Fibroblast of skin of back (primary cell): Measurements from ENCODE around the gene GRPEL1.
A peak's percentile ranks its signal among the peaks of the same experiment; 100 is the strongest.

Experiments used
- DNase-seq: peaks from one replicate; pipeline ENCODE4 v3.0.0-alpha.2; 2013

The GRPEL1 gene

DNA sequence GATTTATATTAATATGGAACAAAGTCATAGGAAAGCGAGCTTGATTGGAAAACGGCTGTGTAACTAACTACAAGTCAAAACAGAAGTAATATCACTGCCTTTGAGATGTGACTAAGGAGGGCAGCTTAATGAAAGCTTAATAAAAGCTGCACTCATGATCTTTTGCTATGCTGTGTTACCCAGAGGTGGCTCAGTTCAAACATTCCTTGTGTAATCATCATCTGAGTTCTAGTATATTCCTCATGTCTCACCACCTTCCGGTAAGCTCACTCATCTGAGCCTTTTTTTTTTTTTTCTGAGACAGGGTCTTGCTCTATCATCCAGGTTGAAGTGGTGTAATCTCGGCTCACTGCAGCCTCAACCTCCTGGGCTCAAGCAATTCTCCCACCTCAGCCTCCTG is 5.0 kb downstream of the GRPEL1 start:
- no peak for DNase-seq

DNA sequence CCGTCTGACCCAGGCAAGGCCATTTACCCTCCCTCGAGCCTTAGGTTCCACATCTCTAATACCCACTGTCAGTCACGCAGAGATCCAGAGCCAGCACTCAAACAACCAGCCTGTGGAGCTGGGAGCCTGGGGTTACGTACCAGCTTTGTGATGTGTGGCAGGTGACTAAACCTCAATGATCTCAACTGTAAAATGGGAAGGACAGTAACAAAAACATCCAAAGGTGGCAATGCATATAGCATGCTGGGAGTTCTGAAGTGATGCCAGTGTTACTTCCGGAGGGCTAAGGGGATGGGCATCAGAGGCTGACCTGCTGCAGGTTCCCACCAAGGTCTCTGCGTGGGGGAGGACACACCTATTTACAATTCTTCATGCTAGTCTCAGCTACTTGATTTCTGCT is 6.0 kb downstream of the GRPEL1 start:
- no peak for DNase-seq

DNA sequence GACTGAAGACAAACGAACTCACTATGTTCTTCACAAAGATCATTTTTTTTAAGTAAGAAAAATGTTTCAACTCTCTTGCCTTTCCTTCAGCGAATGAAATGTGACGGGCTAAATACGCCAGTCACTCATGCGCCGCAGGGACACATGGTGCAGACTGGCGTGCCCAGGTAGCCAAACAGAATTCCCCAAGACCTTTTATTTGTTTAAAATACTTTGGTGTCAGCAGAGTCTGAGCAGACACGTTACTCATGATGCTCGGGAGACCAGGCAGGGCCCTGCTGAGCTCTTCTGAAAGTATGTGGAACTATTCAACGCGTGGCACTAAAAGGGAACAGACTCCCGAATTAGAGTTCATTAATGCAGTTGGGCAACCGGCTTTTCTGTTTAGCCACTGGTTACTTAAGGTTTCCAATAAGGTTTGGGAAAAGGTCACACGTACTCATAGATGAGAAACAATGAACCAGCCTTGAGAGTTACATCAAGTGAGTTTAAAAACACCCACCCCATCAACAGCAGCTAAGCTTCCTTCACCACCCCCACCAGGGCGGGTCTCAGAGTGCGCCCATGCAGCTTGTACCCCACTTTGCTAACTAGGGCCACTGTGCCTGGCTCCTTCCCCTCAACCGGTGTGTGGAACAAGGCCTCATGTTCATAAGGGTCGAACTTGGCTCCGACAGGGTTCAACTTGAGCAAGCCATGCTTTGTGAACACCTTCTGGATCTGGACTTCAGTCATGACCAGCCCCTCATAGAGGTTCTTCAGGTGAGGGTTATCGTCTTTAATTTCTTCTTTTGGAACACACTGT is 7.3 kb downstream of the GRPEL1 start:
- no peak for DNase-seq

DNA sequence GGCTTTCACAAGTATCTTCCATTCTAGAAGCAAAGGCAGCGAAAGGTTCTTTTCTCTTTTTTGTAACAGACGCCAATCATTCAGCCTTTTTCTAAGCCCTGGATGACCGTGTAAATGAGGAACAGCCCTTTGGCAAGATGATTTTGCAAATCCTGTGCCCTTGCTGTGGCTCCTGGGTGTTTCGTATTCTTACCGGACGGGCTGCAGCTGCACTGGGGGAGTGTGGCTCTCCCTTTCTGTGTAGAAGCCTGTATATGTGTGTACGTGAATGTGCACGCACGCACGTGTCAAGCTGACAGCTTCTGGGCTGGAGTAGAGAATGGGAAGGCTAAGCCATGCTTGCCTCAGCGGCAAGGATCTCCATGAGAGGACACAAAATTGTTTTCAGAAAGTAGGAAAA is 8.2 kb downstream of the GRPEL1 start:
- DNase-seq = no peak

DNA sequence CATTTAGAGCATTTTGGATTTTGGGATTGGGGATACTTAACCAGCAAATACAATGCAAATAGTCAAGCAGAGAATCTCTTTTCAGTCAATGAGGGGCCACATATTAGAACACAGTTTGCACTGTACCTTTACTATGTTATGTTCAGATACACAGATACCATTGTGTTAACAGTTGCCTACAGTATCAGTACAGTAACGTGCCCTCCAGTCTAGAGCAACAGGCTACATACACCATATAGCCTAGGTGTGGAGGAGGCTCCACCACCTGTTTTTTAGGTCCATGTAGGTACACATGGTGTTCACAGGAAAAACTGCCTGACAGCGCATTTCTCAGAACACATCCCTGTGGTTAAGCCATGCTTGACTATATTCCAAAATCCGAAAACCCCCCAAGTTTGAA is 9.1 kb downstream of the GRPEL1 start:
- no peak for DNase-seq

DNA sequence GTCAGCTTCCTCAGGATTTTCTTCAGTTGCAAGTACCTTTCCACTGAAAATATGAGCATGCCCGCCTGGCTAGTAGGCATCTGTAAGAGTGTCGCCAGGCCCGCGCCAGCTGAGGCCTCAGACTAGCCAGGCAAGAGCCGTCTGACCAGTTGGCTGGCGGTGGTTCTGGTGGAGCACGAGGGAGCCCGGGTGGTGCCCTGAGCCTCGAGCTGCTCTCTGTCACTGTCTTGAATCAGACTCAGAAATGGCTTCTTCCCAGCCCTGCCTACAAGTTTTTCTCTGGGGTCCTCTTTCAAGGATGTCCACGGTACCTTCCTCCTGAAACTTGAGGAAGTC is 11.9 kb downstream of the GRPEL1 start:
- DNase-seq = no peak

DNA sequence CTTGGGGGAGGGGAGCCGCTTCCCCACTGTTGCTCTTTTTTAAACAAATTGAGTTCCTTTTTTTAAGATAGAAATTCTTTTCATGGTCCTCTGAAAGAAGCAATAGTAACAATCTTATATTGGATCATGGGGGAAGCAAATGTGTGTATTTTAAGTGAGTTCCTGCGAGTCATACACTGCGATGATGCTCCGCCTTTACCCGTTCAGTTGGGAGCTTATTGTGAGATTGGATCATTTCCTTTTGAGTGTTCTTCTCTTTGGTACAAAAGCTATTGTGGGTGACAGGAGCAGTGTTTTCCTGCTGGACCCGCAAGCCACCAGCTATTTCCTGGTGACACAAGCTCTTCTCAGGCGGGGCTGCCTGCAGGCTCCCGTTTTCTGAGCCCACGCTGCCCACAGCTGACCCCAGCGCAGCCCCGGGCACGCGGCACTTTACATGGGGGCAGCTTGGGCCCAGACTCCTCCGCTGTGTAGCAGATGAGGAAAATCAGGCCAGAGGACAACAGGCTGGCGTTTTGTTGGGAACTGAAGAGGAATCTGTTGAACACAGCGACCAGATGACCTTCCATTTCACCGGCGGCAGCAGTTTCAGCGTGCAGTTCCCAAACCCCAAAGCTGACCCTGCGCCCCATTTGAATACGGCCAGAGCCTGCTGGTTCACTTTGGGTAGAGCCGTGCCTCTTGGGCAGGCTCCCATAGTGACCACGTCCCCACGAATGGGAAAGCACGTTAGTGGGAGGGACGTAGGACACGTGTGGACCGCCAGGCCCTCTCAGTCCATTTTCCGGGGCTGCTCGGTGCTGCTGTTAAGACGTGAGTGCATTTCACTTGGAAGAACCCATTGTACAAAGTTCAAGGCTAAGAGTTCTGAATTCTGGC is 12.5 kb downstream of the GRPEL1 start:
- DNase-seq = peak; percentile 72

DNA sequence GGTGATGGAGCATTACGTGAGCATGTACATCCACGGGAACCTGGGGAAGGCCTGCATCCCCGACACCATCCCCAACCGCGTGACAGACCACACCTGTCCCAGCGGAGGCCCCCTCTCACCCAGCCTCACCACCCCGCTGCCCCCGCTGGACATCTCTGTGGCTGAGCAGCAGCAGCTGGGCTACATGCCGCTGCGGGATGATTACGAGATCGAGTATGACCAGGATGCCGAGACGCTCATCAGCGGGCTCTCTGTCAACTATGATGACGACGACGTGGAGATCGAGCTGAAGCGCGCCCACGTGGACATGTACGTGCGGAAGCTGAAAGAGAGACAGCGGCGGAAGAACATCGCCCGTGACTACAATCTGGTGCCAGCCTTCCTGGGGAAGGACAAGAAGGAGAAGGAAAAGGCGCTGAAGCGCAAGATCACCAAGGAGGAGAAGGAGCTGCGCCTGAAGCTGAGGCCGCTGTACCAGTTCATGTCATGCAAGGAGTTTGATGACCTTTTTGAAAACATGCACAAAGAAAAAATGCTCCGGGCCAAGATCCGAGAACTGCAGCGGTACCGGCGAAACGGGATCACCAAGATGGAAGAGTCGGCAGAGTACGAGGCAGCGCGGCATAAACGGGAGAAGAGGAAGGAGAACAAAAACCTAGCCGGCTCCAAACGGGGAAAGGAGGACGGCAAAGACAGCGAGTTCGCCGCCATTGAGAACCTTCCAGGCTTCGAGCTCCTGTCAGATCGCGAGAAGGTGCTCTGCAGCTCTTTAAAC is 13.6 kb downstream of the GRPEL1 start:
- no peak for DNase-seq

DNA sequence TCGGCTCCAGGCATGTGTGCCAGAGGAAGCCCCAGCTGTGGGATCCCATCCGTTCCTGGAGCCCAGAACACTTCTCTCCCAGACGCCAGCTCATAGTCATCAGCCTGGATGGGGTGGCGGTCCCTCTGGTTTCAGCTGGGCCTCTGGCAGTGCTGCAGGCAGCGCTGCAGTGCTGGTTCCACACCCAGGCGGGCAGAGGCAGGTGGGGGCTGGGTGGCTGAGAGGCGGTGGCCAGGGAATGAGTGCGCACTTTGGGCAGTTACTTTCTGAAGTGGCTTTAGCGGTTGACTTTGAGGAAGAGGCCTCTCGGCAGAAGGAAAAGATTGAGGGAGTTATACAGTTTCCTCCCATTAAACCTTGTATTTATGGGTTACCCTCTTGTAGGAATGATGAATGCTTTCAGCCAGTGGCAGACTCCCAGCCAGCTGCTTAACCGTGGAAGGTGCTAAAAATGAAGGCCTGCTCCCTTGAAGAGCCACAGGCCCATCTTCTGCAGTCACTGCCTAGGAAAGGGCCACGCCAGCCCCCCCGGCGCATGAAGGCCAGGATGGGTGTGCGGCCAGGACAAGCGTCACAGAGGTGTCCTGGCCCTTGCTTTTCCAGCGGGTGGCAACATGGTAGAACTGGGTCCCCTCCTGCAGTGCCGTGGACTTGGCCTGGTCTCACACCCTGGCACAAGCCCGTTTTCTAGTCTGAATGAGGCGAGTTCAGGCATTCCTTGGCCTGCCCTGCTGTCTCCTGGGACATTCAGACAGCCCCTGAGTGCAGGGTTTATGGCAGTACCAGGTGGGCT is 14.7 kb downstream of the GRPEL1 start:
- DNase-seq = no peak

DNA sequence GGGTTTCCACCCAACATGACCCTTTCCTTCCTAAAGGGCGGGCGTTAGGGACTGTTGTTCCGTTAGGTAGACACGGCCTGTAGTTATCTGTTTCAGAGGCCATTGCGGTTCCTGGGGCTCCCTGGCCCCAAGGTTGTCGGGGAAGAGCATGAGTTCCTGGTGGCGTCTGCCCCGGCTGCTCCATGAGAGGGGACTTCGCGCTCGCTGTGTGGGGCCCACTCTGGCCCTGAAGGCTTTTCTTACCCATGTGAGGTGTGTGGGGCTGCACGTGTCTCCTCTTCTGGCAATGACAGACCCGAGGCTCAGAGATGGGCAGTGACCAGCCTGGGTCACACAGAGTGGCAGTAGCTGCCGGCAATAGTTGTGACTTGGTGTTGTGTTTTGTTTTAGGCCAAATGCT is 15.6 kb downstream of the GRPEL1 start:
- DNase-seq = no peak

DNA sequence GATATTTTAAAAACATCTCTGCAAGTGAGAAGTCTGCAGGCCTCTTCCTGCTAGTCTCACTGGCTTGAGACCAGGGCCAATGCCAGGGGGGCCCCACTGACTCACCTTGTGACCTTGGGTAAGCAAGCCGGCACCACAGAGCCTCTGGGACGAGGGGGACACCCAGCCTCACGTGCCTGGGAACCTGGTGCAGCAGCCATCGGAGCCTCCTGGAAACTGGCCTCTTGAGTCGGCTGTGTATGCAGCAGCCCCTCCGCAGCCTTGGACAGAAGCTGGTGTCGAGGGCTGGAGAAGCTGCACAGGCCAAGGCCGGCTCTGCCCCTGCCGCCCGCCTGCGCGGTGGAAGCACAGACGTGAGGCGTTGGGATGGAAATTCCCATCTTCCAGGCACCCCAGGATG is 16.0 kb downstream of the GRPEL1 start:
- no peak for DNase-seq

DNA sequence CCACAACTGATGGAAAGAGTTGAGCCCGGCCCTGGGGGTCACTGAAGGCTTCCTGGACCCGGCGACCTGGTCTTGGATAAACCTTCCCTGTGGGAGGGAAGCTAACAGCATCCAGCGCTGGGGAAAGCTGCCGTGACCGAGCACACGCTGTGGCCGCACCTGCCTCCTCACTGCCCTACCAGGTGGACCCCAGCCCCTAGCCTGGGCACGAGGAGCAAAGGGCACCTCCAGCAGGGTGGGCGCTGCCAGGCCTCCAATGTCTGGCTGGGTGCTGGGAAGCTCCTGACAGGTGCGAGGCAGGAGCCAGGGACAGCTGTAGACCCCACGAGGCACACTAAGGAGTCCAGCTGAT is 16.7 kb downstream of the GRPEL1 start:
- no peak for DNase-seq

DNA sequence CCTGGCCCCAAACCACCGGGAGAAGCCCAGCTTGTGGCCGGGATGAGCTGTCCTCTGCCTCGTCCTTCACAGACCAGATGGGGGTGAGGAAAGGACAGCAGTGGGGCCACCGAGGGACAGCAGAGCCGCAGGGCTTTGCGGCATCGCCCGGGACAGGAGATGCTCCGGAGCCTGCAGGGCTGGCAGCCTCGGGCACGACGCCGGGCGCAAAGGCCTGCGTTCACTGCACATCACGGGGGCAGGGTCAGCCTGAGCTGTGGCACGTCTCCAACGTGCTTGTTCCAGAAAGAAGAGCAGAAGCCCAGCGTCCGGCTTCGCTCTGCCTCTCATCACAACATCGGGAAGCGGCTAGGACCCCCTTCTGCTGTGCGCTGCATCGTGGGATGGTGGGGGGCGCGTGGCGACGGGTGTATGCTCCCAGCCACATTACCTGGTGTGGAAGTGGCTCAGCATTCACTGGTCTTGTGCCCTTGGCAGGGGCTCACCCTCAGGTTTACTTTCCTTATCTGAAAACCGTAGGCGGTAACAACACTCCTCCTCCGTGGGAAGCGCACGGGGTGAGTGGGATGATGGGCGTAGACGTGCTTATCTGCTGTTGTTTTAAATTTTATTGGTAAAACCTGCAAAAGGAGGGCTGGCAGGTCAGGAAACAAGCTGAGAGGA is 17.3 kb downstream of the GRPEL1 start:
- no peak for DNase-seq

DNA sequence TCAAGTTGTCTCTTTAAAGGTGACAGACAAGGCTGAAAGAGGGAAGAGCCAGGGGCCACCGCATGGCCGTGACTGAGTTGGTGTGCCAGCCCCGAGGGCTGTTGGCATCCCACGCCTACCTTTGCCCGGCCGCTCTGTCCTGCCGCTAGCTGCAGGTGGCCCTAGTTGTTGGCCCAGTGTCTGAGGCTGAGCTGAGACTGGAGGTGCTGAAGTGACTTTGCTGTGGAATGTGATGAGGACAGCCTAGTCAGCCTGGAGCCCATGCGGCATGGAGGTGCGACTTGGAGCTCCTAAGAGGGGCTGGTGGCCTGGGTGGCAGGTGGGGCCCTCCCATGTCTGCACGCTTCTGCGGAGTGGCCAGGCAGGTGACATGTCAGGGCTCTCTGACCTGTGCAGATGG is 18.1 kb downstream of the GRPEL1 start:
- DNase-seq = no peak

DNA sequence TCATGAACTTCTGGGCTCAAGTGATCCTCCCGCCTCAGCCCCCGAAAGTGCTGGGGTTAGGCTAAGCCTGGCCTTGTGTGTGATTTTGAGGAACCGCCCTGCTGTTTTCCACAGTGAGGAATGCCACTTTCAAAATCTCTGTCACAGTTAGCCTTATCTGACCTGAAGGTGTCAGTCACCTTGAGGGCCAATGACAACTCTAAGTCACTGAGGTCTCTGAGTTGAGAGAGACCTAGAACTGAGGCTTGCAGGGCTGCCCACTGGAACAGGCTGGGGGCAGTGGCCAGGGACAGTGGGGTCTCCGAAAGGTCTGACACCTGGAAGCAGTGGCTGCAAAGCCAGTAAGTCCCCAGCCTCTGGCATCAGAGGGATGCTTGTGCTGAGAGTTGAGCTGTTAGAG is 18.6 kb downstream of the GRPEL1 start:
- no peak for DNase-seq

DNA sequence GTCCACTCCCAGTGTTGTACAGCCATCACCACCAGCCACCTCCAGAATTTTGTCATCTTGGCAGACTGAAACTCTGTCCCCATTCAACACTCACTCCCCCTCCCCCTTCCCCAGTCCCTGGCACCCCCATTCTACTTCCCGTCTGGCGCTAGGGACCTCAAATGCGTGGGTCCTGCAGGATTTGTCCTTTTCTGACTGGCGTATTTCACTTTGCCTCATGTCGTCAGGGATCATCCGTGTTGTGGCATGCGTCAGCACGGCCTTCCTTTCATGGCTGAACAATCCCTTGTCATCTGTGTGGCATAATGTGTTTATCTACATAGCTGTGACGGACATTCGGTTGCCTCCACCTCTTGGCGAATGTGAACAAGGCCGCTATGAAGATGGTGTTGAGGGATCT is 19.2 kb downstream of the GRPEL1 start:
- DNase-seq = no peak

DNA sequence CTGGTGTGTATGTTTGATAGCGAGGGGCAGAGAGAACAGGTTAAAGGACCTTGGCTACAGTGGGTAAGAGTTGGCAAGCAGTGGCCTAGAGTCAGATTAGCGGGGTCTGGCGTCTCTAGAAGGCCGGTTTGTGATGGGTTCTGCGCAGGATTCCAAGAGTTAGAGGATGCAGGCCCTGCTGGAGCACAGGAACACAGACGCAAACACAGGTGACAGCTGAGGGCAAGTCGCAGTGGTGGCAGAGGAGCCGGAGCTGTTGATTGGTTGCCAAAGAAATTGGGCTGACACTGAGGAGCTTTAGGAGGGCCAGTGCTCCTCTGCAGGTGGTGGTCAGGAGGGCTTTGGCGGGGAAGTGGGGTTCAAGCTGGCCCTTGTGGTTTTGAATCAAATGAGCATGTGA is 20.9 kb downstream of the GRPEL1 start:
- no peak for DNase-seq

DNA sequence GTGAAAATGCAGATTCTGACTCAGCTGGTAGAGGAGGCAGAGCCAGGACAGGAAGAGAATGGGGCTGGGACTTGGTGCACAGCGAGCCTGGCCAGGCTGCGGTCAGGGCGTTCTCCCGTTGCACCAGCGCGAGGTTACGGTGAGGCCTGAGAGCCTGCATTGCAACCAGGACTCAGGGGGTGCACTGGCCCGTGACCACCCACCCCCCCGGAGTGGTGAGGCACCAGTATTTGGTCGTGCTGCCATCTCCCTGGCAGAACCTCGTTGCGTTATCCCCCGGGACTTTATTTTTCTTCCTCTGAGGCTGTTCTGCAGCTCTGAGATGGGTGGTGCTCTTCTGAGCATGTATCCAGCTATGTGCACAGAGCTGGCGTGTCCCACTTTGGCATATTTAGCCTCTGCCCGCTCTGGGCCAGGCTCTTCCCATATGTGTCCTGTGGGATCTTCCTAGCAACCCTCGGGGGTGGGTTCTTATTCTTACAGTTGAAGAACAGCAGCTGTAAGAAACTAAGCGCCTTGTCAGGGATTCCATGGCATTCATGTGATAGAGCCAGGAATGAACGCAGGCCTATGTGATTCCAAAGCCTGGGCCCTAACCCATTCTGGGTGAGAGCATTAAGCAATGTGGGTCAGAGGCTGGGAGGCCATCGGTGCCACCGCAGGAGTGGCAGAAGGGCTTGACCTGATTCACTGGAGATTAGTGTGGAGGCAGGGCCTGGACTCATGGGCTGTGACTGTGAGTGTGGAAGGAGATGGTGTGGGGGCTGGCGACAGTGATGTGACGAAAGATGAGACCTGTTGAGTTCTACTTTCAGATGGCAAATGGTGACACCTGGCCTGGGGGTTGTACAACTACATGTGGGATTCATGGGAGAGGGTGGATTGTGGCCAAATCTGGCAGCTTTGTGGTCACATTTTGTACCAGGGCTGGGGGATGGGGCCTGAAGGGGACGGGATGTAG is 21.6 kb downstream of the GRPEL1 start:
- no peak for DNase-seq

DNA sequence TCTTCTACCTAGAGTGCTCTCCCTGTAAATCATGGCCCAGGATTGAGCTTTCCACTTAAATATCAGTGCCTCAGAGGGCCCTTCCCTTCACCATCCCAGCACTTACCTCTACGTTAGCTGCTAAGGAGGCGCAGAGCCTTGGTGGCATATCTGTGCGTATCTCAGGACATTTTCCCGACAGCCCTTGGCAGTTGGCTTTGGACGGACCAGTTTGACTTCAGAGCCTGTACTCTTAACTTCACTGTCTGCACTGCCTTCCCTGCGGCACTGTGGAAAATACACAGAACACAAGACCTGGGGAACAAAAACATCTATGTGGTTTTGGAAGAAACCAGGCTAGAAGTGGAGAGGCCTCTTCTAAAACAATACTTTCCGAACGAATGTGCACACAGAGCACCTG is 22.3 kb downstream of the GRPEL1 start:
- DNase-seq = no peak

DNA sequence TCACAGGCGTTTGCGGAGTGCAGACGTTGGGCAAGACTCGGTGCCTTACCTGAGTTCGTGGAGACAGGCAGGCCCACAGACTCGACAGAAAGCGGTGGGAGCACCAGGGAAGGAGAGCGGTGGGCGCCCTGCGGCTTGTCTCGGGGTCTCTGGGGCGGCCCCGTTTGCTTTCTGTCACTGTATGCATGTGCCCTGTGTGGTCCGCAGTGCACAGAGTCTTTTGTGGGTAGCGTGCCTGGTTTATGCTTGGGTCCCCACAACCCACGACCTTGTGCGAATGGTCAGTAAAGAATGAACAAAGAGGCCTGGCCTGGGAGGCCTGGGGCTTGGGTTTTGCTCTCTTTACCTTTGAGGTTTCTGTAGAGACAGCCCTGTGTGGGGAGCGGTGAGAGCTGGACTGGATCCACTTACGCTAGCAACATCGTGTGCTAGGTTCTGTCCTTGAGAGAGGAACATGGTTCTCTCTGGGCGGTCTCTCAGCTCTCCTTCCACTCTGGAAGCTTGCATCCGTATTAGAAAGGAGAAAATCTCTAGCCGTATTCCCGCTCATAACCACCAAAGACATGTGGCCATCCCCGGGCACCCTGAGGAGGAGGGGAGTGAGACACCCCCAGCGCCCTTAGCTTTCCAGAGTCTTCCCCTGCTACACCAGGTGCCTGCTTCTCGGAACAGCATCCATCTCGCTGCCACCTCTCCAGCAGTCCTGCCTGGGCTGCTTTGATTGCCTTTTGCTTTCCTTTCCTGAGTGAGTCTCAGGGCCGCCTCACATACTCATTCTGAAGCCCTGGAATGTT is 23.5 kb downstream of the GRPEL1 start:
- DNase-seq = no peak
